HCT116 (cell line): ENCODE results near the gene VAT1. TPM values are rescaled to one million over a fixed set of nuclear protein-coding genes. Genes with fewer than 3 reads are reported as not detected.

Source experiments
- ATAC-seq: fragments of 200-7000 bp; cut with Tn5 transposase; 2 replicates; pipeline ENCODE4 v1.9.1; 2020; ENCODE audit warnings: mild to moderate bottlenecking, moderate library complexity
- BruUV-seq: library from RNA; stranded (reverse); fragments of 400-500 nt; replicated peaks from 2 replicates; lab custom pipeline; 2021; lab: Mats Ljungman, UMichigan
- CTCF ChIA-PET: fragments of 300-600 bp; sonication (Branson Sonifier 250); formaldehyde crosslinking; loops from one replicate; lab custom pipeline; 2021; ENCODE audit warnings: antibody characterized with exemption; lab: Charles Lee
- POLR2A ChIA-PET: fragments of 300-600, 350-600 bp; sonication (Branson Sonifier 250); formaldehyde crosslinking; loops from one replicate; lab custom pipeline; 2021; ENCODE audit warnings: antibody characterized with exemption; lab: Charles Lee
- RAD21 ChIA-PET, 2 experiments: fragments of 300-600 bp; sonication (Branson Sonifier 250); formaldehyde crosslinking; loops; one replicate each; lab custom pipeline; 2023; ENCODE audit warnings: low total read pairs in 2 of 2; ENCODE audit not compliant: uncharacterized antibody in 2 of 2, unreplicated experiment in 2 of 2, low non-redundant PET in 1 of 2; lab: Charles Lee
- DNase-seq: peaks from one replicate; pipeline ENCODE4 v3.0.0-alpha.2; 2010; ENCODE audit warnings: low read depth, low spot score
- H2AFZ ChIP-seq: fragments of 200-600 bp; shearing (Covaris generic), sonication (generic); 2 replicates; pipeline ENCODE4 v1.6.1; 2017; ENCODE audit warnings: low read depth, mixed run types, mixed read lengths, antibody characterized with exemption, low read length; ENCODE audit not compliant: poor library complexity, severe bottlenecking
- H3K27ac ChIP-seq: 2 replicates; pipeline ENCODE4 v1.5.1; 2012; ENCODE audit warnings: low read depth, low read length
- H3K27me3 ChIP-seq: fragments of 200-600 bp; sonication (generic); 2 replicates; pipeline ENCODE4 v1.6.1; 2016; ENCODE audit warnings: mixed run types, low read length, mixed read lengths; ENCODE audit not compliant: insufficient read depth
- H3K36me3 ChIP-seq, 2 experiments: fragments of 200-500 bp in 1 of 2; fragments of 200-600 bp in 1 of 2; sonication (Bioruptor generic) in 1 of 2; sonication (generic) in 1 of 2; 2 replicates each; pipeline versions ENCODE4 v1.5.1 to v1.6.1; 2014 to 2016; ENCODE audit warnings: low read length in 2 of 2, inconsistent platforms in 1 of 2, mixed read lengths in 1 of 2, mixed run types in 1 of 2; ENCODE audit not compliant: insufficient read depth in 2 of 2, control insufficient read depth in 1 of 2
- H3K4me1 ChIP-seq, 2 experiments: fragments of 200-600 bp in 1 of 2; sonication (generic) in 1 of 2; 2 replicates each; pipeline versions ENCODE4 v1.5.1 to v1.6.1; 2012 to 2017; ENCODE audit warnings: low read length in 2 of 2, inconsistent platforms in 1 of 2, mild to moderate bottlenecking in 1 of 2, mixed read lengths in 1 of 2, mixed run types in 1 of 2, moderate library complexity in 1 of 2; ENCODE audit not compliant: insufficient read depth in 2 of 2, control insufficient read depth in 1 of 2
- H3K4me2 ChIP-seq: fragments of 200-600 bp; sonication (generic); 2 replicates; pipeline ENCODE4 v1.6.1; 2017; ENCODE audit warnings: mixed run types, low read length, mixed read lengths
- H3K4me3 ChIP-seq, 2 experiments: fragments of 200-600 bp in 1 of 2; sonication (generic) in 1 of 2; replicated peaks in 1 of 2; 2 replicates each; pipeline ENCODE4 v1.5.1; 2011 to 2016; ENCODE audit warnings: low read length in 2 of 2, control low read depth in 1 of 2, low read depth in 1 of 2, mild to moderate bottlenecking in 1 of 2, mixed read lengths in 1 of 2, mixed run types in 1 of 2
- H3K79me2 ChIP-seq: fragments of 200-600 bp; sonication (generic); 2 replicates; pipeline ENCODE4 v1.6.1; 2017; ENCODE audit warnings: mild to moderate bottlenecking, mixed run types, low read length, moderate library complexity, mixed read lengths; ENCODE audit not compliant: insufficient read depth
- H3K9ac ChIP-seq: fragments of 200-600 bp; sonication (generic); 2 replicates; pipeline ENCODE4 v1.6.1; 2016; ENCODE audit warnings: low read length, mixed read lengths
- H3K9me2 ChIP-seq: fragments of 200-600 bp; sonication (generic), shearing (Covaris generic); 2 replicates; pipeline ENCODE4 v1.6.1; 2017; ENCODE audit warnings: mixed run types, mild to moderate bottlenecking, moderate library complexity; ENCODE audit not compliant: insufficient read depth
- H3K9me3 ChIP-seq, 2 experiments: fragments of 200-500 bp in 1 of 2; fragments of 200-600 bp in 1 of 2; sonication (Bioruptor generic) in 1 of 2; sonication (generic) in 1 of 2; 2 replicates each; pipeline ENCODE4 v1.6.1; 2014 to 2017; ENCODE audit warnings: low read length in 2 of 2, mixed read lengths in 2 of 2, inconsistent platforms in 1 of 2, low read depth in 1 of 2, mild to moderate bottlenecking in 1 of 2, mixed run types in 1 of 2, moderate library complexity in 1 of 2; ENCODE audit not compliant: control insufficient read depth in 1 of 2, insufficient read depth in 1 of 2
- H4K20me1 ChIP-seq: fragments of 200-600 bp; sonication (generic), shearing (Covaris generic); 2 replicates; pipeline ENCODE4 v1.6.1; 2017; ENCODE audit warnings: mixed run types, mild to moderate bottlenecking, moderate library complexity; ENCODE audit not compliant: insufficient read depth
- ATF3 ChIP-seq: IDR thresholded peaks from 2 replicates; pipeline ENCODE4 v1.6.1; 2012
- CBX3 ChIP-seq: IDR thresholded peaks from 2 replicates; pipeline ENCODE4 v1.6.1; 2012; ENCODE audit warnings: low read depth
- CEBPB ChIP-seq: IDR thresholded peaks from 2 replicates; pipeline ENCODE4 v1.6.1; 2012; ENCODE audit warnings: low read depth
- EGR1 ChIP-seq: IDR thresholded peaks from 2 replicates; pipeline ENCODE4 v1.6.1; 2012; ENCODE audit warnings: low read depth
- ELF1 ChIP-seq: IDR thresholded peaks from 2 replicates; pipeline ENCODE4 v1.6.1; 2012; ENCODE audit warnings: low read depth, borderline replicate concordance
- EZH2phosphoT487 ChIP-seq: fragments of 200-600 bp; IDR thresholded peaks from 2 replicates; pipeline ENCODE4 v1.6.1; 2018; ENCODE audit warnings: antibody characterized with exemption, borderline replicate concordance
- FOSL1 ChIP-seq: IDR thresholded peaks from 2 replicates; pipeline ENCODE4 v1.6.1; 2012; ENCODE audit warnings: low read depth
- MAX ChIP-seq: IDR thresholded peaks from 2 replicates; pipeline ENCODE4 v1.6.1; 2012
- POLR2A ChIP-seq: IDR thresholded peaks from 2 replicates; pipeline ENCODE4 v1.7.0; 2011; ENCODE audit warnings: borderline replicate concordance; ENCODE audit not compliant: insufficient read depth, insufficient read length; ENCODE audit errors: extremely low read depth
- POLR2AphosphoS5 ChIP-seq: IDR thresholded peaks from 2 replicates; pipeline ENCODE4 v1.6.1; 2011; ENCODE audit warnings: mild to moderate bottlenecking, low read depth, low read length, moderate library complexity
- RAD21 ChIP-seq: IDR thresholded peaks from 2 replicates; pipeline ENCODE4 v1.6.1; 2012; ENCODE audit warnings: low read depth, mild to moderate bottlenecking
- SIN3A ChIP-seq: IDR thresholded peaks from 2 replicates; pipeline ENCODE4 v1.6.1; 2012; ENCODE audit warnings: low read depth
- SP1 ChIP-seq: IDR thresholded peaks from 2 replicates; pipeline ENCODE4 v1.6.1; 2012; ENCODE audit warnings: low read depth
- SRF ChIP-seq: IDR thresholded peaks from 2 replicates; pipeline ENCODE4 v1.6.1; 2012; ENCODE audit warnings: low read depth
- YY1 ChIP-seq: IDR thresholded peaks from 2 replicates; pipeline ENCODE4 v1.6.1; 2011; ENCODE audit warnings: low read length, low read depth, moderate library complexity, mild to moderate bottlenecking; ENCODE audit not compliant: insufficient replicate concordance; ENCODE audit errors: extremely low read depth
- ZFX ChIP-seq: fragments of 450-650 bp; IDR thresholded peaks from 2 replicates; pipeline ENCODE4 v1.6.1; 2017
- ZNF274 ChIP-seq: fragments of 200-500 bp; sonication (Bioruptor generic); IDR thresholded peaks from 2 replicates; pipeline ENCODE4 v1.6.1; 2014; ENCODE audit warnings: mild to moderate bottlenecking, low read depth, low read length, inconsistent platforms
- intact Hi-C: fragments of 100-400 bp; cut with micrococcal nuclease; formaldehyde crosslinking; loops from 2 replicates; pipeline ENCODE4 v1.10.0; 2022
- total RNA-seq: library from RNA; stranded (reverse); gene quantifications from one replicate; pipeline ENCODE4 v1.2.1, GENCODE V29; 2021; ENCODE audit not compliant: unreplicated experiment
- TF ChIP-seq, protein P1 (sequence below), 3 experiments: fragments of 200-600 bp in 1 of 3; sonication (generic) in 1 of 3; IDR thresholded peaks in 2 of 3; conservative IDR thresholded peaks in 1 of 3; 2 replicates each; pipeline ENCODE4 v1.5.1; 2012 to 2017; ENCODE audit warnings: low read depth in 2 of 3, low read length in 2 of 3, antibody characterized with exemption in 1 of 3, borderline replicate concordance in 1 of 3, control low read depth in 1 of 3, mild to moderate bottlenecking in 1 of 3, mixed read lengths in 1 of 3, mixed run types in 1 of 3, moderate library complexity in 1 of 3; ENCODE audit not compliant: insufficient read depth in 1 of 3
- TF ChIP-seq, protein P2 (sequence below): IDR thresholded peaks from 2 replicates; pipeline ENCODE4 v1.6.1; 2012; ENCODE audit warnings: low read depth
- TF ChIP-seq, protein P3 (sequence below): IDR thresholded peaks from 2 replicates; pipeline ENCODE4 v1.6.1; 2011; ENCODE audit warnings: mild to moderate bottlenecking, low read length, moderate library complexity; ENCODE audit not compliant: insufficient replicate concordance; ENCODE audit errors: extremely low read depth

VAT1 gene
- total RNA-seq, 1 experiment from 2014 or later, result 197 TPM

DNA sequence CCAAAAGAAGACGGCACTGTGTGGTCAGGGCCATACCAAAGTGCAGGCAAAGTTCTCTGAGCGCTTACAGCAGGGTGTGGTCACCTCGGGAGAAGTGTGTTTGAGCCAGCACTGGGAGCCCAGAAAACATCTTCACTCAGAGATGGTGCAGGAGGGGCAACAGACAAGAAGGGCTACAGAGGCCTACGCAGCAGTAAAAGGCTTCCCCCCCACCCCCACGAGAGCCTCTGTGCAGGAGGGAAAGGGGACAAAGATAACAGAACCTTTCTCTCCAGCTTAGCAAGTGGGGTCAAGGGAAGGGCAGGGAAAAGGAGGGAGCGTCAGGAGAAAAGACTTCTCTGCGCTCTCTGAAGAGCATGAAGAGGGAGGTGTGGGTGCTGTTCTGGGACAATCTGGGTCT lies 2.8 kb downstream of the VAT1 start (continued):
- TF ChIP-seq, protein P1, sequence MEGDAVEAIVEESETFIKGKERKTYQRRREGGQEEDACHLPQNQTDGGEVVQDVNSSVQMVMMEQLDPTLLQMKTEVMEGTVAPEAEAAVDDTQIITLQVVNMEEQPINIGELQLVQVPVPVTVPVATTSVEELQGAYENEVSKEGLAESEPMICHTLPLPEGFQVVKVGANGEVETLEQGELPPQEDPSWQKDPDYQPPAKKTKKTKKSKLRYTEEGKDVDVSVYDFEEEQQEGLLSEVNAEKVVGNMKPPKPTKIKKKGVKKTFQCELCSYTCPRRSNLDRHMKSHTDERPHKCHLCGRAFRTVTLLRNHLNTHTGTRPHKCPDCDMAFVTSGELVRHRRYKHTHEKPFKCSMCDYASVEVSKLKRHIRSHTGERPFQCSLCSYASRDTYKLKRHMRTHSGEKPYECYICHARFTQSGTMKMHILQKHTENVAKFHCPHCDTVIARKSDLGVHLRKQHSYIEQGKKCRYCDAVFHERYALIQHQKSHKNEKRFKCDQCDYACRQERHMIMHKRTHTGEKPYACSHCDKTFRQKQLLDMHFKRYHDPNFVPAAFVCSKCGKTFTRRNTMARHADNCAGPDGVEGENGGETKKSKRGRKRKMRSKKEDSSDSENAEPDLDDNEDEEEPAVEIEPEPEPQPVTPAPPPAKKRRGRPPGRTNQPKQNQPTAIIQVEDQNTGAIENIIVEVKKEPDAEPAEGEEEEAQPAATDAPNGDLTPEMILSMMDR (IDR thresholded peaks at IDR 0.05 in 2 of 3, conservative IDR thresholded peaks at IDR 0.05 in 1 of 3; ENCODE audit: borderline replicate concordance in 1 of 3, insufficient read depth in 1 of 3, low read depth in 2 of 3, low read length in 2 of 3), result no peak

- no peak overlapping the region for H3K9ac ChIP-seq
- ChIA-PET CTCF (no interaction called here), RAD21 (no interaction called here), POLR2A (interaction anchor here (1.4 kb wide), 1 partner anchor 12 kb away, joined by 3 read pairs; no protein-coding TSS in a partner anchor)
- no peaks in the 10 kb centered on the region for H3K9me3 ChIP-seq
- ATAC-seq (no peak), DNase-seq (no peak)
- BruUV-seq, result no TSS peak
- H3K79me2 ChIP-seq, result peaks cover 8% of the 10 kb centered on the region; the same call in 1 of the 2 replicates
- no peaks in the 10 kb centered on the region for H3K27me3 ChIP-seq
- H2AFZ ChIP-seq, result no peak overlapping the region
- no peak overlapping the region for H3K4me3 ChIP-seq
- intact Hi-C loops, result no loop called here
- H3K9me2 ChIP-seq, result no peaks in the 10 kb centered on the region
- no peaks in the 10 kb centered on the region for H4K20me1 ChIP-seq
- peaks cover 7 to 32% of the 10 kb centered on the region in 2 experiments; a peak in 3 of 4 replicates for H3K4me1 ChIP-seq
- no peak overlapping the region for H3K27ac ChIP-seq
- H3K36me3 ChIP-seq, result peaks cover 0 to 9% of the 10 kb centered on the region in 2 experiments; a peak in 3 of 4 replicates
- H3K4me2 ChIP-seq, result no peak overlapping the region
- TF ChIP-seq ZFX, result no peak
- TF ChIP-seq YY1, result no peak
- no peak for TF ChIP-seq EZH2phosphoT487
- no peak for TF ChIP-seq FOSL1
- TF ChIP-seq SRF, result no peak
- no peak for TF ChIP-seq POLR2AphosphoS5
- no peak for TF ChIP-seq CEBPB
- no peak for TF ChIP-seq CBX3
- TF ChIP-seq, protein P2, sequence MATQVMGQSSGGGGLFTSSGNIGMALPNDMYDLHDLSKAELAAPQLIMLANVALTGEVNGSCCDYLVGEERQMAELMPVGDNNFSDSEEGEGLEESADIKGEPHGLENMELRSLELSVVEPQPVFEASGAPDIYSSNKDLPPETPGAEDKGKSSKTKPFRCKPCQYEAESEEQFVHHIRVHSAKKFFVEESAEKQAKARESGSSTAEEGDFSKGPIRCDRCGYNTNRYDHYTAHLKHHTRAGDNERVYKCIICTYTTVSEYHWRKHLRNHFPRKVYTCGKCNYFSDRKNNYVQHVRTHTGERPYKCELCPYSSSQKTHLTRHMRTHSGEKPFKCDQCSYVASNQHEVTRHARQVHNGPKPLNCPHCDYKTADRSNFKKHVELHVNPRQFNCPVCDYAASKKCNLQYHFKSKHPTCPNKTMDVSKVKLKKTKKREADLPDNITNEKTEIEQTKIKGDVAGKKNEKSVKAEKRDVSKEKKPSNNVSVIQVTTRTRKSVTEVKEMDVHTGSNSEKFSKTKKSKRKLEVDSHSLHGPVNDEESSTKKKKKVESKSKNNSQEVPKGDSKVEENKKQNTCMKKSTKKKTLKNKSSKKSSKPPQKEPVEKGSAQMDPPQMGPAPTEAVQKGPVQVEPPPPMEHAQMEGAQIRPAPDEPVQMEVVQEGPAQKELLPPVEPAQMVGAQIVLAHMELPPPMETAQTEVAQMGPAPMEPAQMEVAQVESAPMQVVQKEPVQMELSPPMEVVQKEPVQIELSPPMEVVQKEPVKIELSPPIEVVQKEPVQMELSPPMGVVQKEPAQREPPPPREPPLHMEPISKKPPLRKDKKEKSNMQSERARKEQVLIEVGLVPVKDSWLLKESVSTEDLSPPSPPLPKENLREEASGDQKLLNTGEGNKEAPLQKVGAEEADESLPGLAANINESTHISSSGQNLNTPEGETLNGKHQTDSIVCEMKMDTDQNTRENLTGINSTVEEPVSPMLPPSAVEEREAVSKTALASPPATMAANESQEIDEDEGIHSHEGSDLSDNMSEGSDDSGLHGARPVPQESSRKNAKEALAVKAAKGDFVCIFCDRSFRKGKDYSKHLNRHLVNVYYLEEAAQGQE, result no peak
- TF ChIP-seq SIN3A, result no peak
- no peak for TF ChIP-seq MAX
- no peak for TF ChIP-seq POLR2A
- TF ChIP-seq RAD21, result no peak
- TF ChIP-seq, protein P3, sequence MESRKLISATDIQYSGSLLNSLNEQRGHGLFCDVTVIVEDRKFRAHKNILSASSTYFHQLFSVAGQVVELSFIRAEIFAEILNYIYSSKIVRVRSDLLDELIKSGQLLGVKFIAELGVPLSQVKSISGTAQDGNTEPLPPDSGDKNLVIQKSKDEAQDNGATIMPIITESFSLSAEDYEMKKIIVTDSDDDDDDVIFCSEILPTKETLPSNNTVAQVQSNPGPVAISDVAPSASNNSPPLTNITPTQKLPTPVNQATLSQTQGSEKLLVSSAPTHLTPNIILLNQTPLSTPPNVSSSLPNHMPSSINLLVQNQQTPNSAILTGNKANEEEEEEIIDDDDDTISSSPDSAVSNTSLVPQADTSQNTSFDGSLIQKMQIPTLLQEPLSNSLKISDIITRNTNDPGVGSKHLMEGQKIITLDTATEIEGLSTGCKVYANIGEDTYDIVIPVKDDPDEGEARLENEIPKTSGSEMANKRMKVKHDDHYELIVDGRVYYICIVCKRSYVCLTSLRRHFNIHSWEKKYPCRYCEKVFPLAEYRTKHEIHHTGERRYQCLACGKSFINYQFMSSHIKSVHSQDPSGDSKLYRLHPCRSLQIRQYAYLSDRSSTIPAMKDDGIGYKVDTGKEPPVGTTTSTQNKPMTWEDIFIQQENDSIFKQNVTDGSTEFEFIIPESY, result no peak
- no peak for TF ChIP-seq ELF1
- TF ChIP-seq SP1, result no peak
- no peak for TF ChIP-seq ATF3
- TF ChIP-seq ZNF274, result no peak
- TF ChIP-seq EGR1, result no peak
These were observed 3.3 kb downstream of the VAT1 start for GRCh38 chr17:43018932-43019331.
